ENCODE measurements around the gene FBXW11. TPM values are rescaled to one million over a fixed set of nuclear protein-coding genes. Genes with fewer than 3 reads are reported as not detected.

The FBXW11 gene
- total RNA-seq, 1 experiment from 2014 or later = 58.3 TPM

GRCh38 chr5:172020110-172020786, 13.8 kb upstream of the FBXW11 start:
- DNase-seq (ENCODE audit: low read depth) = peak; percentile 46

GRCh38 chr5:172015346-172015745, 8.9 kb upstream of the FBXW11 start:
- no peak for DNase-seq (ENCODE audit: low read depth)

GRCh38 chr5:172010278-172010677, 3.8 kb upstream of the FBXW11 start:
- peak; percentile 21 for DNase-seq (ENCODE audit: low read depth)

- no peak for DNase-seq (ENCODE audit: low read depth)
Observed at GRCh38 chr5:172009536-172010270, 3.3 kb upstream of the FBXW11 start.

- DNase-seq (ENCODE audit: low read depth) = no peak
Observed at GRCh38 chr5:172008689-172009141, 2.3 kb upstream of the FBXW11 start.

- DNase-seq (ENCODE audit: low read depth) = peak; percentile 72
Observed at GRCh38 chr5:172008111-172008455, 1.6 kb upstream of the FBXW11 start.

GRCh38 chr5:172007175-172008110, 1.0 kb upstream of the FBXW11 start:
- DNase-seq (ENCODE audit: low read depth) = peak; percentile 24

GRCh38 chr5:172005708-172006320, 624 bp downstream of the FBXW11 start:
- DNase-seq (ENCODE audit: low read depth) = no peak

GRCh38 chr5:172004824-172005237, 1.6 kb downstream of the FBXW11 start:
- no peak for DNase-seq (ENCODE audit: low read depth)

GRCh38 chr5:172003746-172004145, 2.7 kb downstream of the FBXW11 start:
- no peak for DNase-seq (ENCODE audit: low read depth)

GRCh38 chr5:172002840-172003512, 3.5 kb downstream of the FBXW11 start:
- DNase-seq (ENCODE audit: low read depth) = no peak

GRCh38 chr5:172002310-172002709, 4.1 kb downstream of the FBXW11 start:
- no peak for DNase-seq (ENCODE audit: low read depth)

GRCh38 chr5:171999877-172000276, 6.6 kb downstream of the FBXW11 start:
- no peak for DNase-seq (ENCODE audit: low read depth)

GRCh38 chr5:171999100-171999499, 7.3 kb downstream of the FBXW11 start:
- no peak for DNase-seq (ENCODE audit: low read depth)

- DNase-seq (ENCODE audit: low read depth) = no peak
Observed at GRCh38 chr5:171997011-171997410, 9.4 kb downstream of the FBXW11 start.

- DNase-seq (ENCODE audit: low read depth) = no peak
Observed at GRCh38 chr5:171992813-171993212, 13.6 kb downstream of the FBXW11 start.

- no peak for DNase-seq (ENCODE audit: low read depth)
Observed at GRCh38 chr5:171992305-171992704, 14.1 kb downstream of the FBXW11 start.

GRCh38 chr5:171990713-171991015, 15.8 kb downstream of the FBXW11 start:
- no peak for DNase-seq (ENCODE audit: low read depth)

GRCh38 chr5:171989946-171990712, 16.3 kb downstream of the FBXW11 start:
- no peak for DNase-seq (ENCODE audit: low read depth)

- no peak for DNase-seq (ENCODE audit: low read depth)
Observed at GRCh38 chr5:171989276-171989675, 17.2 kb downstream of the FBXW11 start.

GRCh38 chr5:171986772-171987171, 19.7 kb downstream of the FBXW11 start:
- no peak for DNase-seq (ENCODE audit: low read depth)

Measured in RPMI7951 (cell line).